GM21526 (cell line): ENCODE measurements around the gene CDKAL1.
"Not testable (repeated sequence)": the region's sequence is repeated elsewhere in the genome, so short reads cannot be mapped to it uniquely, and the experiment has no call there.

Experiments used
- ATAC-seq: cut with Tn5 transposase; IDR thresholded peaks from one replicate; pipeline ENCODE4 v1.9.1; 2021; ENCODE audit warnings: moderate library complexity; ENCODE audit not compliant: unreplicated experiment, low FRiP score

The CDKAL1 gene

DNA sequence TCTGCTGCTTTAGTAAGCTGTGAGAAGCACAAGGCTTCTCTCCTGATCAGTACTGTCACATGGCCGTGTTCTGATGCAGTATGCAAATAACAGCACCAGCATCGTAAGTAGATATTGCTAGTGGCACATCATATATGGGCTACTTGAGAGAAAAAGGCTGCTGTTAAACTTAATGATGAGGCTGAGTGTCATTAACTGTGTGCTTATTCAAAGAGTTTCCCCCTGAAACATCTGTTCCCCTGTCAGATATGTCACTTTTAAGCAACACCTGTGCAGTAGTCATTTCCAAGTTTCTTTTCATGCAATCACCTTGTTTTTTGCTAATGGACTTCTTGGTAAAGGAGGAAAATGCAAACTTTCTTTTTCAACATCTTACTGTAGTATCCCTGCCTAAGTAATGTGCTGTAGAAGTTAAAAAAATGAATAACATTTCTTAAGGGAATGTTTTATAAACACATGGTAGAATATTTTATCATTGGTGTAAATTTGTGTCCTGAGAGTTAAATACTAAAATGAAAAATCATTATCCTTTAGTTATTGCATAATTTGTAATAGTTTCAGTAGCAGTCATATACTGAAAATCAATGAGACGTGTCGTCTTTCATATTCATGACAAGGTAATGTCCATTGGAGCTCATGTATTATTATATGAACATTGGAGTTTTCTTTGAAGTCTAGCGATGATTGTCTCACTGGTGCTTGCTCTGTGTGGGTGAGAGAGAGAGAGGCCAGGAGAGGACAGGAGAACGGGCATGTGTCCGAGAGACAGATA is 366.3 kb downstream of the CDKAL1 start:
- peak; percentile 93 for ATAC-seq

DNA sequence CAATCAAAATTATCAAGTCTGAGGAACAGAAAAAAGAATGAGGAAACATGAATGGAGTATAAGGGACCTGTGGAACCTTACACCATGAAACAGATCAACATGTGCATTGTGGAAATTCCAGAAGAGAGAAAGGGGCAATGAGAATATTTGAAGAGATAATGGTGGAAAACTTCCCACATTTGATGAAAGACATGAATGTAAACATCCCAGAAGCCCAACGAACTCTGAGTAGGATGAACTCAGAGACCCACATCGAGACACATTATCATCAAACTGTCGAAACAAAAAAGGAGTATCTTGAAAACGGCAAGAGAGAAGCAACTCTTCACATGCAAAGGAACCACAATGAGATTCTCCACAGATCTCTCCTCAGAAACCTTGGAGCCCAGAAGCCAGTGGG is 371.1 kb downstream of the CDKAL1 start:
- no peak for ATAC-seq

- no peak for ATAC-seq
These were observed 372.7 kb downstream of the CDKAL1 start for GRCh38 chr6:20906945-20907344.

- ATAC-seq, result no peak
These were observed 373.3 kb downstream of the CDKAL1 start for GRCh38 chr6:20907486-20908071.

GRCh38 chr6:20909621-20910020 is 375.4 kb downstream of the CDKAL1 start:
- ATAC-seq, result no peak

DNA sequence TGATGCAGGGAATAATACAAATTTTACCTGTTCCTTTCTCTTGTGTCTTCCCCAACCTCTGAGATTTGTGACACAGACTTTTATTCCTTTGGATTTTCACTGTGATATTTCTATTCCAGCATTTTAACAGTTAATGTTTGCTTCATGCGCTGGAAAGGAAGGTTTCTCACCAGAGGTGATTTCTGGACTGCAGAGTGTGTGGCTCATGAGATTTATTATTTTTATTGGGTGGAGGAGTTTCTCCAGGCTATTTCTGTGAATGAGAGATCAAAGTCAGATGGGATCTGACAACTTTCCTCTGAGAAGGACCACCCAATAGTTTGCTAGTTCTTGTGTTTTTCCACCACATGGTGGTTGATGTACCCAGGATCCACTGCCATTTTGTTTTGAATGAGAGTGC is 377.5 kb downstream of the CDKAL1 start:
- ATAC-seq, result no peak

DNA sequence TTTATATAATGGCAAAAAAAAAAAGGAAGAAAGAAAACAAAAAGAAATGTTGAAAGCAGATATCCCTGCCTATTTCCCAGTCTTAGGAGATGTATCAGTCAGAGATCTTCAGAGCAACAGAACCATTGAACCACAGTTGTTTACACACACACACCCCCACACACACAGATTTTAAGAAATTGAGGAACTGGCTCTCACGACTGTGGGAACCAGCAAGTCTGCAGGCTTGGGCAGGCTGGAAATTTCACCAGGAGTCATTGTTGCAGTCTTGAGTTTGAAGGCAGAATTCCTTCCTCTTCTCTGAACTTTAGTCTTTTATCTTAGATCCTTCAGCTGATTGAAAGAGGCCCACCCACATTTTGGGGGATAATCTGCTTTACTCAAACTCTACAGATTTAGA is 380.9 kb downstream of the CDKAL1 start:
- ATAC-seq, result no peak

GRCh38 chr6:20915626-20916025 is 381.4 kb downstream of the CDKAL1 start:
- ATAC-seq, result no peak

- ATAC-seq, result no peak
These were observed 381.8 kb downstream of the CDKAL1 start for GRCh38 chr6:20916086-20916485.

DNA sequence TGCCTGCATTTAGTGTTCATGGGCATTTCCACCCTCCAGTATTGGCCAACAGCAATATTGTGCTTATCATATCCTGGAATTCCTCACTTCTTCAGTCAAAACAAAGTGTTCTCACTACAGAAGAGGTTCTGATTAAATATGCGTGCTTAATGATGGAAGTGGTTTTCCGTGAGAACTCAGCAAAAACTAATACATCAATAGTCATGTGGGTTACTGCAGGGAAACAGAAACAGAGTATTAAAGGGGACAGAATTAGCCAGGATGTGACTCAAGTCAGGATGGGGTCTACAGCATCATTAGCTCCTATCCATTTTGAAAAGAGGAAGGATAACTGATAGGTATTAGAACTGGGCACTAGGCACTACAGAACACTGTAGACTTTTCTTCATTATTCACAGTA is 384.6 kb downstream of the CDKAL1 start:
- ATAC-seq, result no peak

- ATAC-seq, result peak; percentile 79
These were observed 385.6 kb downstream of the CDKAL1 start for GRCh38 chr6:20919677-20920385.

GRCh38 chr6:20921578-20921977 is 387.3 kb downstream of the CDKAL1 start:
- no peak for ATAC-seq

DNA sequence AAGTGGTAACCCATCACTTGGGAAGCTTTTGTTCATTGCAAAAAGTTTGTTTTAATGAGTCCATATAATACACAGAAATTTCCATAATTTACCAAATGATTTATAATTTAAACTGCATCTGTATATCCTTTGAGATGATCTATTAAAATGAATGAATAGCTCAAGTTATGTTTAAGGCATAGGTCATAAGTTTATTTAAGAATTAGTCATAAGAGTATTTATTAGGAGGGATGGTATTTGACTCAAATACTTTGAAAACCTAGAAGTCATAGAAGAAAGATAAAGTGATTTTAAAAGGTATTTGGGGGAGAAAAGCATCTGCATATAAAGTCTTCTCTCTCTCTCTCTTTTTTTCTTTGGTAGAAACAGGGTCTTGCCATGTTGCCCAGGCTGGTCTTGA is 388.5 kb downstream of the CDKAL1 start:
- ATAC-seq, result no peak

- ATAC-seq, result not testable (repeated sequence)
These were observed 389.8 kb downstream of the CDKAL1 start for GRCh38 chr6:20924094-20924493.

- no peak for ATAC-seq
These were observed 390.8 kb downstream of the CDKAL1 start for GRCh38 chr6:20924911-20925543.

GRCh38 chr6:20927130-20927860 is 393.0 kb downstream of the CDKAL1 start:
- no peak for ATAC-seq

- no peak for ATAC-seq
These were observed 395.0 kb downstream of the CDKAL1 start for GRCh38 chr6:20929283-20929682.

GRCh38 chr6:20931093-20931492 is 396.8 kb downstream of the CDKAL1 start:
- ATAC-seq, result no peak

GRCh38 chr6:20931772-20932171 is 397.5 kb downstream of the CDKAL1 start:
- ATAC-seq, result no peak

GRCh38 chr6:20932284-20932683 is 398.0 kb downstream of the CDKAL1 start:
- ATAC-seq, result no peak
